RWPE1 (cell line): ENCODE data around the gene CCND1.

Experiments
- CTCF ChIA-PET: fragments of 350-600 bp; sonication (Branson Sonifier 250); formaldehyde crosslinking; extraction: SDS; loops from one replicate; lab custom pipeline; 2021; lab: Yijun Ruan, JAX
- POLR2A ChIA-PET: fragments of 400-600 bp; formaldehyde crosslinking; extraction: SDS; loops from one replicate; lab custom pipeline; 2020; ENCODE audit warnings: antibody characterized with exemption; ENCODE audit not compliant: low non-redundant PET; lab: Yijun Ruan, JAX
- DNase-seq: peaks from one replicate; pipeline ENCODE4 v3.0.0; 2012; ENCODE audit warnings: low spot score
- H3K27ac ChIP-seq: fragments of 450-650 bp; 2 replicates; pipeline ENCODE4 v1.5.1; 2017
- TF ChIP-seq, protein P1 (sequence below): fragments of 450-650 bp; conservative IDR thresholded peaks from 2 replicates; pipeline ENCODE4 v1.5.1; 2017; ENCODE audit warnings: low read depth, mild to moderate bottlenecking

CCND1 gene

GRCh38 chr11:69702239-69702691, 61.3 kb downstream of the CCND1 start:
- TF ChIP-seq, protein P1, sequence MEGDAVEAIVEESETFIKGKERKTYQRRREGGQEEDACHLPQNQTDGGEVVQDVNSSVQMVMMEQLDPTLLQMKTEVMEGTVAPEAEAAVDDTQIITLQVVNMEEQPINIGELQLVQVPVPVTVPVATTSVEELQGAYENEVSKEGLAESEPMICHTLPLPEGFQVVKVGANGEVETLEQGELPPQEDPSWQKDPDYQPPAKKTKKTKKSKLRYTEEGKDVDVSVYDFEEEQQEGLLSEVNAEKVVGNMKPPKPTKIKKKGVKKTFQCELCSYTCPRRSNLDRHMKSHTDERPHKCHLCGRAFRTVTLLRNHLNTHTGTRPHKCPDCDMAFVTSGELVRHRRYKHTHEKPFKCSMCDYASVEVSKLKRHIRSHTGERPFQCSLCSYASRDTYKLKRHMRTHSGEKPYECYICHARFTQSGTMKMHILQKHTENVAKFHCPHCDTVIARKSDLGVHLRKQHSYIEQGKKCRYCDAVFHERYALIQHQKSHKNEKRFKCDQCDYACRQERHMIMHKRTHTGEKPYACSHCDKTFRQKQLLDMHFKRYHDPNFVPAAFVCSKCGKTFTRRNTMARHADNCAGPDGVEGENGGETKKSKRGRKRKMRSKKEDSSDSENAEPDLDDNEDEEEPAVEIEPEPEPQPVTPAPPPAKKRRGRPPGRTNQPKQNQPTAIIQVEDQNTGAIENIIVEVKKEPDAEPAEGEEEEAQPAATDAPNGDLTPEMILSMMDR: no peak
- ChIA-PET CTCF (no interaction called here), POLR2A (no interaction called here)
- DNase-seq: no peak
- H3K27ac ChIP-seq: no peak overlapping the region

DNA sequence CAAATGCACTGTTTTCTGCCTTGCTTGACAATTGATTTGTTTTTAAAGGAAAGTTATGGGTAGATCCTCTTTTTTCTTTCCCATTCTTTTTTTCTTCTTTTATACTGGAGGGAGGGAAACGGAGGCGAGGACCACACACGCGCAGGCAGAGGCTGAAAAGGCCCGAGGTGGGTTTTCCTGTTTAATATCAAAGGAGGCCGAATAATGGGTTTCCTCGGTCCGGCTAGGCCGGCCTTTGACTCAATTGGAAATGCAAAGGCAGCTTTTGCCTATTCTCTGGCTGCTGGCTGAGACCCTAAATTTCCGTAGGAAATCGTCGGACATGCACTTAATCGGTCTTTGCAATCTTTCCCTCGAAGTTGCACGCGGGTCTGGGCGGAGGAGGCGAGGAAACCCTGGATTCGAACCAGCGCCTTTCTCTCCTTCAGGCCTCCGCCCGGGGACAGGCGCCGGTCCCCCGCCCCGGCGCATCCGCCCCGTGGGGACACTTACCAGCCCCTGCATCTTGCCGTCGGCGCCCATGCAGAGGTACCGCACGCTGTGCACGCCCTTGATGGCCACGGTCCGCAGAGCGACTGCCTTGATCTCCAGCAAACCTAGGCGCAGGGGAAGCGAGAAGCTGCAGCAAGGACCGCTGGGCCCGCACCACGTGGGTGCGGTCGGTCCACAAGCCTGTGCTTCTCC, 62.0 kb downstream of the CCND1 start:
- H3K27ac ChIP-seq: no peak overlapping the region
- POLR2A ChIA-PET: no interaction called here
- DNase-seq: no peak
- CTCF ChIA-PET: no interaction called here
- TF ChIP-seq, protein P1: no peak

DNA sequence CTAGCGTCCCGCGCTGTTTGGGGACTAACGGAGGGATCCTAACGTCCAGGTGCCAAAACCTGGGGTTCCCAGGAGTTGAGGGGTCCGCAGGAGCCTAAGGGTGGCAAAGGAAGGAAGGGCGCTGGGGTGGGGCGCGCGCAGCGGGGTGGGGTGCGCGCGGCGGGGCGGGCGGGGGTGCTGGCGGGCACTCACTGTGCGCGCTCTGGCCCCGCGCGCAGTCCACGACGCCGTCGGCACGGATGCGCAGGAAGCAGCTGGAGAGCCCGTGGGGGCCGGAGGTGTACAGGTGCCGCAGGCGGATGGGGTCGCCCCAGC, 62.5 kb downstream of the CCND1 start:
- TF ChIP-seq, protein P1: no peak
- ChIA-PET CTCF (no interaction called here), POLR2A (no interaction called here)
- no peak for DNase-seq
- no peak overlapping the region for H3K27ac ChIP-seq
